HepG2 (cell line): ENCODE results near the gene NAP1L4. TPM values are rescaled to one million over a fixed set of nuclear protein-coding genes. Genes with fewer than 3 reads are reported as not detected.

Source experiments
- ATAC-seq: fragments of 200-7000 bp; cut with Tn5 transposase; 3 replicates; pipeline ENCODE4 v1.9.1; 2020; ENCODE audit warnings: mild to moderate bottlenecking, moderate library complexity
- BruUV-seq: library from RNA; stranded (reverse); fragments of 400-500 nt; replicated peaks from 2 replicates; lab custom pipeline; 2021; lab: Mats Ljungman, UMichigan
- CTCF ChIA-PET: fragments of 300-600 bp; formaldehyde crosslinking; extraction: SDS; loops from one replicate; lab custom pipeline; 2021; ENCODE audit warnings: low total read pairs, inconsistent platforms, low intra/inter-chr PET ratio; lab: Yijun Ruan, JAX
- POLR2A ChIA-PET: fragments of 350-600 bp; sonication (Branson Sonifier 250); formaldehyde crosslinking; loops from one replicate; lab custom pipeline; 2020; ENCODE audit warnings: antibody characterized with exemption, inconsistent platforms; lab: Yijun Ruan, JAX
- DNase-seq: peaks from one replicate; pipeline ENCODE4 v3.0.0-alpha.2; 2015; ENCODE audit warnings: low spot score
- FAIRE-seq: peaks from 3 replicates; lab custom pipeline; 2011; peaks lifted over from hg19 to GRCh38; lab: Jason Lieb, UNC
- H2AFZ ChIP-seq: one replicate; pipeline ENCODE4 v1.6.1; 2011; ENCODE audit warnings: low read length, inconsistent platforms
- H3K27ac ChIP-seq: fragments of 300-600 bp; 3 replicates; pipeline ENCODE4 v1.8.0; 2011; ENCODE audit warnings: mixed run types, mild to moderate bottlenecking, mixed read lengths, low read length, inconsistent platforms; ENCODE audit not compliant: insufficient read depth; ENCODE audit errors: extremely low read length
- H3K27me3 ChIP-seq, 2 experiments: fragments of 200-600 bp in 1 of 2; 2 replicates in 1 of 2; 3 replicates in 1 of 2; pipeline versions ENCODE4 v1.6.0 to v1.8.0; 2011; ENCODE audit warnings: low read length in 2 of 2, mild to moderate bottlenecking in 2 of 2, moderate library complexity in 2 of 2, inconsistent platforms in 1 of 2; ENCODE audit not compliant: insufficient read depth in 2 of 2, control insufficient read depth in 1 of 2
- H3K36me3 ChIP-seq, 2 experiments: fragments of 200-600 bp in 1 of 2; replicated peaks in 1 of 2; 2 replicates in 1 of 2; 3 replicates in 1 of 2; pipeline versions ENCODE4 v1.5.1 to v1.8.0; 2011; ENCODE audit warnings: low read length in 2 of 2, inconsistent platforms in 1 of 2; ENCODE audit not compliant: insufficient read depth in 2 of 2, control insufficient read depth in 1 of 2
- H3K4me1 ChIP-seq: 2 replicates; pipeline ENCODE4 v1.5.1; 2012; ENCODE audit warnings: low read length, inconsistent platforms; ENCODE audit not compliant: insufficient read depth
- H3K4me2 ChIP-seq: 2 replicates; pipeline ENCODE4 v1.6.0; 2011; ENCODE audit warnings: low read depth, low read length, inconsistent platforms
- H3K4me3 ChIP-seq, 3 experiments: fragments of 200-600 bp in 1 of 3; sonication (generic), shearing (Covaris generic) in 1 of 3; replicated peaks in 1 of 3; 2 replicates each; pipeline ENCODE4 v1.5.1; 2011 to 2016; ENCODE audit warnings: low read length in 3 of 3, inconsistent platforms in 2 of 3, low read depth in 2 of 3, mild to moderate bottlenecking in 2 of 3, control low read depth in 1 of 3, mixed read lengths in 1 of 3; ENCODE audit not compliant: insufficient read depth in 1 of 3
- H3K79me2 ChIP-seq: one replicate; pipeline ENCODE4 v1.6.1; 2011; ENCODE audit warnings: low read length, inconsistent platforms; ENCODE audit not compliant: insufficient read depth
- H3K9ac ChIP-seq: 2 replicates; pipeline ENCODE4 v1.6.0; 2011; ENCODE audit warnings: mild to moderate bottlenecking, low read depth, low read length, inconsistent platforms; ENCODE audit not compliant: insufficient read depth
- H3K9me3 ChIP-seq: 2 replicates; pipeline ENCODE4 v1.5.1; 2012; ENCODE audit warnings: mild to moderate bottlenecking, low read length
- H4K20me1 ChIP-seq: 2 replicates; pipeline ENCODE4 v1.6.0; 2011; ENCODE audit warnings: inconsistent platforms, mild to moderate bottlenecking, low read length, moderate library complexity; ENCODE audit not compliant: insufficient read depth
- CSRNP2 ChIP-seq: sonication (generic); formaldehyde crosslinking; conservative IDR thresholded peaks from 2 replicates; pipeline ENCODE4 v1.8.0; 2022; ENCODE audit warnings: low read depth, missing genetic modification reagents
- MAFK ChIP-seq, 2 experiments: IDR thresholded peaks in 1 of 2; conservative IDR thresholded peaks in 1 of 2; 2 replicates each; pipeline ENCODE4 v1.6.1; 2011; ENCODE audit warnings: improper control_type of control experiment in 2 of 2, low read length in 2 of 2
- NFE2L2 ChIP-seq: fragments of 150-350 bp; IDR thresholded peaks from 2 replicates; pipeline ENCODE4 v1.6.1; 2014; ENCODE audit warnings: low read length
- PITX1 ChIP-seq: sonication (generic); formaldehyde crosslinking; IDR thresholded peaks from 2 replicates; pipeline ENCODE4 v1.5.1; 2020; ENCODE audit warnings: mild to moderate bottlenecking, missing genetic modification reagents
- ZNF335 ChIP-seq: sonication (generic); formaldehyde crosslinking; IDR thresholded peaks from 2 replicates; pipeline ENCODE4 v1.4.0; 2020; ENCODE audit warnings: missing genetic modification reagents
- ZNF782 ChIP-seq: sonication (generic); formaldehyde crosslinking; IDR thresholded peaks from 2 replicates; pipeline ENCODE4 v1.4.0; 2020; ENCODE audit warnings: missing genetic modification reagents, mild to moderate bottlenecking, borderline replicate concordance
- WGBS: methylation state at CpG from one replicate; pipeline ENCODE4 v1.1.6; 2017; ENCODE audit warnings: low lambda C conversion rate; 5-methylcytosine and 5-hydroxymethylcytosine counted together
- in situ Hi-C: cut with HindIII; loops from 2 replicates; pipeline ENCODE4 v1.10.0; 2017; ENCODE audit warnings: low pct_unique_long_range_greater_than_20kb; ENCODE audit not compliant: extremely low pct_ligation_motif_present
- intact Hi-C: fragments of 100-400 bp; cut with micrococcal nuclease; formaldehyde crosslinking; loops from one replicate; pipeline ENCODE4 v1.10.0; 2022; ENCODE audit not compliant: unreplicated experiment
- polyA plus RNA-seq, 8 experiments: library from polyadenylated mRNA; depleted of rRNA in 3 of 8; stranded (reverse) in 7 of 8; unstranded in 1 of 8; fragments of >200 nt; fragmentation: Illumina TruSeq in 4 of 8; extraction: Trizol in 4 of 8; gene quantifications; 2 replicates each; pipeline versions ENCODE4 v1.2.1 to v1.2.3, GENCODE V29; 2011 to 2016; ENCODE audit warnings: low read depth in 4 of 8, missing spikeins in 1 of 8, mixed read lengths in 1 of 8; ENCODE audit not compliant: insufficient read depth in 1 of 8
- total RNA-seq, 5 experiments: library from RNA; depleted of rRNA; stranded (reverse); fragments of >200 nt; fragmentation: Illumina TruSeq; extraction: Trizol; gene quantifications; 2 replicates each; pipeline ENCODE4 v1.2.3, GENCODE V29; 2016; ENCODE audit warnings: low read depth in 1 of 5

Gene NAP1L4
- total and polyA plus RNA-seq, 2 of the 13 experiments (the other 11 are each of a cell fraction or from before 2014, with no cell fraction given) = 64.0 to 186 TPM

DNA sequence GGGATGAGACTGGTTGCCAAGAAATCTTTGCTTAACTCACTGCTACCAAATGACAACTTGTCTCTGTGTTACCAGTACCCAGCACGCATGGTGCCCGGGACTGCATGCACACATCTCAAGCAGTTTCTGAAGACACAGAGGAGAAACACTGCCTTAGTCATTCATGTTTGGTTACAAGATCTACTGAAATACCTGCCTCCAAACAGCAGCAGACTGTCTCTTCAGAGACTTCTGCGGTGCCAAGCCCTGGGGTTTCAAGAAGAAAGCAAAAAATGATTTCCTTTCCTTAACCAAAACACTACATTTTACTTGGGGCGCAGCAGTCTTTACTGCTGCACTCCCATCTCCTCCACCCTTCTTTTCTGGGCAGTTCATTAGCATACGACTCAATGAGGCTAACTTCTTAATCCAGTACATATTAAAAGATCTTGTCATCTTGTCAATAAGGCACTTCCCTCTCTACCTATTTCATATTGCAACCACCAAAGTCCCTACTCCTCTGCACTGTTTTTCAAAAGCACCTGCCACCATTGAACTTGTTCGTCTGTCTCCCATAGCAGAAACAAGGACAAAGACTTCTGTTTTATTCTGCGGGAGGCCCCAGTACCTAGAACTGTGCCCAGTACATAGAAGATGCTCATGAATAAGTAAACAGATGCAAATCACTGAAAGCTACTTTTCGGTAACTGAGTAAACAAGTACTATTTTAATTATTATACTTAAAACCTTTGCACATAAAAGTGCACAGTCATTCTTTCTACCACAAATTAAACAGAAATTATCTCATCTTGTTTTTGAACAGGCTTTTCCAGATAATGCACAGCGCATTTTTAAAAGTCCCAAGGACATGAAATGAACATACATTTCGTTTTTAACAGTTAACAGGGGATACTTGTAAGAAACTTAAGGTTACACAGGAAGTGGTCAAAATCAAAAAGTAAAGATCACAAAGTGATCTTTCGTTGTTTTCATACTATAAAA is 4.0 kb downstream of the NAP1L4 start:
- H3K36me3 ChIP-seq = peaks cover 5 to 11% of the 10 kb centered on the region in 2 experiments; a peak in 3 of 5 replicates
- no peak overlapping the region for H2AFZ ChIP-seq
- peak overlapping the region; percentile 22 to 90 (median 89); a peak in 5 of 6 replicates for H3K4me3 ChIP-seq
- peaks cover 85% of the 10 kb centered on the region for H3K79me2 ChIP-seq
- FAIRE-seq = no peak
- peak overlapping the region; percentile 88 for H3K4me2 ChIP-seq
- no peak for ATAC-seq
- peaks cover 62% of the 10 kb centered on the region for H3K4me1 ChIP-seq
- ChIA-PET POLR2A (interaction anchor here (0.6 kb wide), 1 partner anchor 7 kb away, joined by 3 read pairs; no protein-coding TSS in a partner anchor), CTCF (no interaction called here)
- 56% methylated on average over 11 of the region's 11 CpGs for WGBS
- peak overlapping the region; percentile 97 for H3K27ac ChIP-seq
- peak overlapping the region; percentile 93 for H3K9ac ChIP-seq
- in situ Hi-C loops = no loop called here
- H3K27me3 ChIP-seq = no peaks in the 10 kb centered on the region; a peak in 2 of 5 replicates
- no TSS peak for BruUV-seq
- H3K9me3 ChIP-seq = no peaks in the 10 kb centered on the region
- intact Hi-C loops = no loop called here
- H4K20me1 ChIP-seq = peaks cover 73% of the 10 kb centered on the region
- no peak for DNase-seq
- no peak for TF ChIP-seq ZNF782
- TF ChIP-seq NFE2L2 = peak; percentile 90
- TF ChIP-seq PITX1 (CRISPR knock-in tag) = no peak
- no peak for TF ChIP-seq CSRNP2 (CRISPR knock-in tag)
- no peak for TF ChIP-seq ZNF335
- TF ChIP-seq MAFK (conservative IDR thresholded peaks at IDR 0.05 in 1 of 2, IDR thresholded peaks at IDR 0.05 in 1 of 2; ENCODE audit: low read length in 2 of 2) = peak in 1 of 2 experiments; percentile 18; a peak in 2 of 4 replicates
